ENCODE results near the gene ZNF423. TPM values are rescaled to one million over a fixed set of nuclear protein-coding genes. Genes with fewer than 3 reads are reported as not detected.
A peak's percentile ranks its signal among the peaks of the same experiment; 100 is the strongest.

ZNF423 gene
- total and polyA plus RNA-seq, 7 donors: 2.3 to 30.7 (median 14.4) TPM

- no peaks in the 10 kb centered on the region for H3K27me3 ChIP-seq (ENCODE audit: insufficient read depth in 3 of 3, low read length in 2 of 3)
- no peaks in the 10 kb centered on the region for H3K9me3 ChIP-seq
- TF ChIP-seq CTCF (IDR thresholded peaks at IDR 0.05): no peak
These were observed 2.5 kb upstream of the ZNF423 start for GRCh38 chr16:49858200-49859124.

GRCh38 chr16:49857423-49858181, 1.7 kb upstream of the ZNF423 start:
- Histone ChIP-seq H3K27me3 (ENCODE audit: insufficient read depth in 3 of 3, low read length in 2 of 3) (no peaks in the 10 kb centered on the region), H3K4me1 (peaks cover 11% of the 10 kb centered on the region), H3K4me3 (peak overlapping the region; percentile 74), H3K9me3 (no peaks in the 10 kb centered on the region), H3K36me3 (ENCODE audit: insufficient read depth in 1 of 2, low read depth in 1 of 2) (no peaks in the 10 kb centered on the region), H3K27ac (peak overlapping the region; percentile 90)
- intact Hi-C loops (cut with DNase I): loop anchor here (1.0 to 10.0 kb wide), 8 partner anchors 45 to 1513 kb away; no protein-coding TSS in a partner anchor
- peak; percentile 74 to 87 for DNase-seq
- 0 to 1% (median 1%) methylated on average over 44 to 52 of the region's 52 CpGs for WGBS, 3 donors
- TF ChIP-seq CTCF (IDR thresholded peaks at IDR 0.05): peak; percentile 93
- ATAC-seq: peak; percentile 34 to 63 (median 46)

More at GRCh38 chr16:49858200-49859124, 2.5 kb upstream of the ZNF423 start:
- 1 to 2% (median 2%) methylated on average over 57 to 90 of the region's 90 CpGs for WGBS, 3 donors
- Histone ChIP-seq H3K36me3 (ENCODE audit: insufficient read depth in 1 of 2, low read depth in 1 of 2) (no peaks in the 10 kb centered on the region), H3K27ac (peak overlapping the region; percentile 90), H3K4me3 (peak overlapping the region; percentile 74), H3K4me1 (peaks cover 3% of the 10 kb centered on the region)
- intact Hi-C loops (cut with DNase I): loop anchor here (5.0 to 10.0 kb wide), 7 partner anchors 46 to 1514 kb away; no protein-coding TSS in a partner anchor
- peak; percentile 72 to 77 for DNase-seq
- peak; percentile 5 to 39 (median 18) for ATAC-seq

GRCh38 chr16:49856672-49857330, 889 bp upstream of the ZNF423 start:
- peak; percentile 86 to 92 for DNase-seq
- TF ChIP-seq CTCF (IDR thresholded peaks at IDR 0.05): peak; percentile 48
- H3K27ac ChIP-seq: peak overlapping the region; percentile 90
- peak overlapping the region; percentile 74 for H3K4me3 ChIP-seq
- peak; percentile 59 to 67 (median 62) for ATAC-seq
- H3K9me3 ChIP-seq: no peaks in the 10 kb centered on the region
- peaks cover 18% of the 10 kb centered on the region for H3K4me1 ChIP-seq
- WGBS, 3 donors: 0 to 1% (median 0%) methylated on average over 28 to 86 of the region's 86 CpGs
- intact Hi-C loops (cut with DNase I): loop anchor here (1.0 to 10.0 kb wide), 8 partner anchors 44 to 1512 kb away; no protein-coding TSS in a partner anchor
- H3K27me3 ChIP-seq (ENCODE audit: insufficient read depth in 3 of 3, low read length in 2 of 3): no peaks in the 10 kb centered on the region
- no peaks in the 10 kb centered on the region for H3K36me3 ChIP-seq (ENCODE audit: insufficient read depth in 1 of 2, low read depth in 1 of 2)

- no peaks in the 10 kb centered on the region for H3K9me3 ChIP-seq
- ATAC-seq: peak; percentile 74 to 79 (median 75)
- H3K4me3 ChIP-seq: peak overlapping the region; percentile 74
- peak; percentile 89 to 96 for DNase-seq
- H3K4me1 ChIP-seq: peaks cover 33% of the 10 kb centered on the region
- TF ChIP-seq CTCF (IDR thresholded peaks at IDR 0.05): no peak
- WGBS, 3 donors: 0 to 1% (median 0%) methylated on average over 11 to 61 of the region's 75 CpGs
- peak overlapping the region; percentile 90 for H3K27ac ChIP-seq
- no peaks in the 10 kb centered on the region for H3K27me3 ChIP-seq (ENCODE audit: insufficient read depth in 3 of 3, low read length in 2 of 3)
- no peaks in the 10 kb centered on the region for H3K36me3 ChIP-seq (ENCODE audit: insufficient read depth in 1 of 2, low read depth in 1 of 2)
- intact Hi-C loops (cut with DNase I): loop anchor here (5.0 to 10.0 kb wide), 7 partner anchors 43 to 1511 kb away; no protein-coding TSS in a partner anchor
These were observed 561 bp downstream of the ZNF423 start for GRCh38 chr16:49855280-49855821.

Measured in psoas muscle (tissue), 8 donors.